Immature natural killer cell (primary cell): Measurements from ENCODE around the gene ZNF689. TPM values are rescaled to one million over a fixed set of nuclear protein-coding genes. Genes with fewer than 3 reads are reported as not detected.
A peak's percentile ranks its signal among the peaks of the same experiment; 100 is the strongest.
"Not testable (repeated sequence)": the region's sequence is repeated elsewhere in the genome, so short reads cannot be mapped to it uniquely, and the experiment has no call there.

ENCODE experiments used
- DNase-seq, 3 donors: peaks; one replicate each; pipeline ENCODE4 v3.0.0; 2022; ENCODE audit warnings: mixed read lengths in 1 of 3
- H3K27ac Mint-ChIP-seq, 6 donors: one replicate each; pipeline ENCODE4 v1.8.0; 2020; ENCODE audit warnings: mixed read lengths in 6 of 6, mild to moderate bottlenecking in 5 of 6, inconsistent platforms in 4 of 6, moderate library complexity in 3 of 6
- H3K27me3 Mint-ChIP-seq, 3 donors: one replicate each; pipeline ENCODE4 v1.8.0; 2020 to 2021; ENCODE audit warnings: low read depth in 3 of 3, mild to moderate bottlenecking in 3 of 3, mixed read lengths in 3 of 3, moderate library complexity in 3 of 3, inconsistent platforms in 1 of 3
- H3K36me3 Mint-ChIP-seq, 3 donors: one replicate each; pipeline ENCODE4 v1.8.0; 2020; ENCODE audit warnings: mixed read lengths in 3 of 3, inconsistent platforms in 2 of 3, mild to moderate bottlenecking in 2 of 3
- H3K4me1 Mint-ChIP-seq, 2 donors: one replicate each; pipeline ENCODE4 v1.8.0; 2020; ENCODE audit warnings: inconsistent platforms in 2 of 2, mild to moderate bottlenecking in 2 of 2, mixed read lengths in 2 of 2, moderate library complexity in 1 of 2
- H3K4me3 Mint-ChIP-seq, 5 donors: one replicate each; pipeline ENCODE4 v1.8.0; 2020; ENCODE audit warnings: mild to moderate bottlenecking in 5 of 5, mixed read lengths in 5 of 5, inconsistent platforms in 3 of 5, moderate library complexity in 3 of 5
- H3K9me3 Mint-ChIP-seq, 6 donors: one replicate each; pipeline ENCODE4 v1.8.0; 2020; ENCODE audit warnings: mild to moderate bottlenecking in 6 of 6, mixed read lengths in 6 of 6, inconsistent platforms in 4 of 6, moderate library complexity in 3 of 6
- polyA plus RNA-seq, 3 donors: library from polyadenylated mRNA; unstranded; fragments of 300-500 nt; fragmentation: Illumina TruSeq; gene quantifications; one replicate each; pipeline ENCODE4 v1.2.3, GENCODE V29; 2021

The ZNF689 gene
- polyA plus RNA-seq, 3 donors from 2014 or later, result 7.5 to 14.7 (median 8.4) TPM

DNA sequence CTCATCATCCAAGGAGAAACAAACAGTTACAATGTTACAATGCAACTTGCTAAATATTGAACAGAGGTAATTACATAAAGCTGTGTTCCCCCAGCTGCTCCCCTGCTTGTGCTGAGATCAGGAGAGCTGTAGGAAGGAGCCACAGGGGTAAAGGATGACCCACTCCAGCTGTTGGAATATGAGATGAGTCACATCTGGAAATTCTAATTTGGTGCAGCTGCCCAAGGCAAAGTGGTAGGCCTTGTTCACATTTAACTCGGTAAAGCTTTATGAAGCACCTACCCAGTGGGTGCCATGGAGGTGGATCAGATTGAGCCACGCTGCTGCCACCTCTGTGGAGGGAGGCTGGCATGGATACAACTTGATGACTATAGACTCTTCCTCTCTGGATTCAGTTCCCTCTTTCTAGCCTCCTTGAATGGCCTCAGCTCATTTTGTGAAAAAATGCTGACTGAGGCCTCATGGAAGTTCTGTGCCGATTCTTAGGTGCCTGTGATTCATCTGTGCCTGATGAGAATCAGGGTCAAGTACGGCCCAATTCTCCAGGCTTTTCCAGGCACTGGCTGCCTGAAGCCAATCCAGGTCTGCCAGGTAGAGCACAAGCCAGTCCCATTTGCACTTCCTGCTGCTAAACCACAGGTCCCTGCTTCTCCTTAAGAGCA is 7.4 kb downstream of the ZNF689 start:
- peaks cover 12 to 24% (median 21%) of the 10 kb centered on the region in 3 donors for H3K36me3 Mint-ChIP-seq
- no peak for DNase-seq
- no peak overlapping the region for H3K4me3 Mint-ChIP-seq
- peak overlapping the region in 1 of 6 donors; percentile 40 for H3K27ac Mint-ChIP-seq
- peaks cover 0 to 1% (median 0%) of the 10 kb centered on the region in 3 donors for H3K27me3 Mint-ChIP-seq
- H3K9me3 Mint-ChIP-seq, result no peaks in the 10 kb centered on the region
- peaks cover 0 to 2% of the 10 kb centered on the region in 2 donors for H3K4me1 Mint-ChIP-seq

DNA sequence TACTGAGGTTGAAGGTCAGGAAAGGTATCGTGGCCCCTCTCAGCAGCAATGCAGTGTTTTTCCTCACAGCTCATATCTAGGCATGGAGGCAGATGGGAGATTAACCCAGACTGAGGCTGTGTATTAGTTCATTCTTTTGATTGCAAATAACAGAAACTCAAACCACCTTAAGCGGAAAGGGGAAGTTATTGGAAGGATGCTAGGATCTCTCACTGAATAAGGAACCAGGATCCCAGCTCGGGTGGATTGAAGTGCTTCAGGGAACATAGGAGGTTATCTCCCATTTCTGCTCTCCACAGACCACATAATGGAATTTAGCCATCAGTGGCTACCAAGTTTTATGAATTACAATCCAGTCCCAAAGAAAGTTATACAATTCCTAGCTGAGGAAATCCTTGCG is 8.2 kb downstream of the ZNF689 start:
- peaks cover 0 to 2% of the 10 kb centered on the region in 2 donors for H3K4me1 Mint-ChIP-seq
- DNase-seq, result no peak
- no peak overlapping the region for H3K4me3 Mint-ChIP-seq
- H3K9me3 Mint-ChIP-seq, result no peaks in the 10 kb centered on the region
- H3K27me3 Mint-ChIP-seq, result peaks cover 0 to 3% (median 0%) of the 10 kb centered on the region in 3 donors
- peaks cover 12 to 24% (median 21%) of the 10 kb centered on the region in 3 donors for H3K36me3 Mint-ChIP-seq
- H3K27ac Mint-ChIP-seq, result peak overlapping the region in 1 of 6 donors; percentile 26

DNA sequence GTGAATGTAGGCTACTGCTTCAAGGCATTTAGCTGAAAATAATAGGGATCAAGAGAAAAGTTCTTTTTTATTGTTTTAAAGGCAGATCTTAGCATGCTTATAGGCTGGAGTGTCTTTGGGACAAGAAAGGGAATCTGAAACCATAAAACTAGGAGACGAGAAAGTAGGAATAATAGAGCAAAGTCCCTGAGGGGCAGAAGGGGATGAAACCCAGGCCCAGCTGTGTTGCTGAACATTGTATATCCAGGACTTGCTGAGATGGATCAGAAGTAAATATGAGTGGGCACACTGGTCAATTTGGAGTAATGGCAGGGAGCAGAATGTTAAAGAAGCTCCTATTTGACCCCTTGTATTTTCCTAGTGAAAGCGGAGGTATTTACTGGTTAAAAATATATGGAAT is 9.3 kb downstream of the ZNF689 start:
- Mint-ChIP-seq H3K4me1 (peaks cover 0 to 2% of the 10 kb centered on the region in 2 donors), H3K4me3 (no peak overlapping the region)
- DNase-seq, result no peak

DNA sequence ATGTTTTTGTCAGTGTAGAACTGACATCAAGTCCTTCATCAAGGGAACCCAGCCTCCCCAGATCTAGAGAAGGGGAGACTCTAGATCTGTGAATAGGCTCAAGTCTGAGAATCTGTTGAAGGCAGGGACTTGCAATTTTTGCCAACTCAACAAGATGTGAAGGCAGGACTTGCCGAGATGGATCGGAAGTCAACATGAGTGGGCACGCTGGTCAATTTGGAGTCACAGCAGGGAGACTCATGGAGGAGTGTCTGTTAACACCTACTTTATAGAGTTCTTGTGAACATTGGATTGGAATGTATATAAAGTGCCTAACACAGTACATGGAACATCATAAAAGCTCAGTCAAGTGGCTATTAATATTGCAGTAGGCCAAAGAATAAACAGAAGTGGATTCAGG is 10.0 kb downstream of the ZNF689 start:
- DNase-seq, result no peak
- Mint-ChIP-seq H3K27ac (no peak overlapping the region), H3K4me3 (no peak overlapping the region), H3K27me3 (peaks cover 0 to 3% (median 0%) of the 10 kb centered on the region in 3 donors), H3K4me1 (peaks cover 0 to 2% of the 10 kb centered on the region in 2 donors), H3K36me3 (peaks cover 5 to 16% (median 14%) of the 10 kb centered on the region in 3 donors), H3K9me3 (no peaks in the 10 kb centered on the region)

More for the DNA sequence above, 9.3 kb downstream of the ZNF689 start:
- peaks cover 8 to 18% (median 17%) of the 10 kb centered on the region in 3 donors for H3K36me3 Mint-ChIP-seq
- H3K27me3 Mint-ChIP-seq, result peaks cover 0 to 3% (median 0%) of the 10 kb centered on the region in 3 donors
- H3K27ac Mint-ChIP-seq, result peak overlapping the region in 1 of 6 donors; percentile 37
- no peaks in the 10 kb centered on the region for H3K9me3 Mint-ChIP-seq

DNA sequence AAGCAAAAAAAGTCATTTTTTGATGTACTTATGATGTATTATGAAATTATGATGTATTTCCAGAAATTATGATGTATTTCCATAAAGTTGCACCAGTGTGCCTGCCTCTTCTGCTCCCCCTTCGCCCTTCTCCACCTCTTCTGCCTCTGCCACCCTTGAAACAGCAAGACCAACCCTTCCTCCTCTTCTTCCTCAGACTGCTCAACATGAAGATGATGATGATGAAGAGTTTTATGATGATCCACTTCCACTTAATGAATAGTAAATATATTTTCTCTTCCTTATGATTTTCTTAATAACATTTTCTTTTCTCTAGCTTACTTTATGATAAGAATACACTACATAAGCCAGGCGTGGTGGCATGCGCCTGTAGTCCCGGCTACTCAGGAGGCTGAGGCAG is 17.3 kb downstream of the ZNF689 start:
- Mint-ChIP-seq H3K4me1 (peaks cover 0 to 2% of the 10 kb centered on the region in 2 donors), H3K27ac (peak overlapping the region in 1 of 6 donors; percentile 79), H3K9me3 (no peaks in the 10 kb centered on the region), H3K36me3 (peaks cover 0 to 7% (median 0%) of the 10 kb centered on the region in 3 donors), H3K27me3 (peaks cover 0 to 4% (median 0%) of the 10 kb centered on the region in 3 donors), H3K4me3 (no peak overlapping the region)
- no peak for DNase-seq

DNA sequence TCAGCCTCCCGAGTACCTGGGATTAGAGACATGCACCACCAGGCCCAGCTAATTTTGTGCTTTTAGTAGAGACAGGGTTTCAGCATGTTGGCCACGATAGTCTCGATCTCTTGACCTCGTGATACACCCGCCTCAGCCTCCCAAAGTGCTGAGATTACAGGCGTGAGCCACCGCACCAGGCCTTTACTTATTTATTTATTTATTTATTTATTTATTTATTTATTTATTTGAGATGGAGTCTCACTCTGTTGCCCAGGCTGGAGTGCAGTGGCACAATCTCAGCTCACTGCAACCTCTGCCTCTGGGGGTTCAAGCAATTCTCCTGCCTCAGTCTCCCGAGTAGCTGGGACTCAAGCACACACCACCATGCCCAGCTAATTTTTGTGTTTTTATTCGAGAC is 19.3 kb downstream of the ZNF689 start:
- not testable (repeated sequence) for DNase-seq, H3K9me3 Mint-ChIP-seq, H3K4me3 Mint-ChIP-seq, H3K27ac Mint-ChIP-seq, H3K27me3 Mint-ChIP-seq, H3K36me3 Mint-ChIP-seq
- H3K4me1 Mint-ChIP-seq, result peaks cover 7 to 12% of the 10 kb centered on the region in 2 donors

DNA sequence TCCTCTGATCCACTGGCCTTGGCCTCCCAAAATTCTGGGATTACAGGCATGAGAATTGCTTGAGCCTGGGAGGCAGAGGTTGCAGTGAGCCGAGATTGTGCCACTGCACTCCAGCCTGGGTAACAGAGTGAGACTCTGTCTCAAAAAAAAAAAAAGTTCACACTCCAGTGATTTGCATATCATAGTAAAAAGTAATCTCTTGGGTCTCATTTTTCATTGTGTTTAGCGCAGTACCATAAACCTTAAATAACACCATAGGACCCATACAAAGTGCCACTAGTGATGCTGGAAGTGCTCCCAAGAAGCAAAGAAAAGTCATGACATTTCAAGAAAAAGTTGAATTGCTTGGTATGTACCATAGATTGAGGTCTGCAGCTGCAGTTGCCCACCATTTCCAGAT is 20.6 kb downstream of the ZNF689 start:
- H3K27ac Mint-ChIP-seq, H3K9me3 Mint-ChIP-seq, DNase-seq, H3K4me3 Mint-ChIP-seq, H3K36me3 Mint-ChIP-seq, H3K27me3 Mint-ChIP-seq: not testable (repeated sequence)
- H3K4me1 Mint-ChIP-seq, result peaks cover 17 to 23% of the 10 kb centered on the region in 2 donors

DNA sequence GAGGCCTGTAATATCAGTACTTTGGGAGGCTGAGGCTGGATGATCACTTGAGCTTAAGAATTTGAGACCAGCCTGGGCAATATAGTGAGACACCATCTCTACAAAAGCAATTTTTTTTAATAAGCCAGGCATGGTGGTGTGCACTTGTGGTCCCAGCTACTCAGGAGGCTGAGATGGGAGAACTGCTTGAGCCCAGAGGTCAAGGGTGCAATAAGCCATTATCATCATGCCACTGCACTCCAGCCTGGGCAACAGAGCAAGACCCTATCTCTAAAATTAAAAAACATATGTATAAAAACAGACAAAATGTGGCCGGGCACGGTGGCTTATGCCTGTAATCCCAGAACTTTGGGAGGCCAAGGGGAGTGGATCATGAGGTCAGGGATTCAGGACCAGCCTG is 21.5 kb downstream of the ZNF689 start:
- Mint-ChIP-seq H3K27me3 (peaks cover 0 to 6% (median 4%) of the 10 kb centered on the region in 3 donors), H3K9me3 (no peaks in the 10 kb centered on the region), H3K4me1 (peaks cover 19 to 27% of the 10 kb centered on the region in 2 donors), H3K4me3 (no peak overlapping the region), H3K36me3 (peaks cover 0 to 4% (median 0%) of the 10 kb centered on the region in 3 donors), H3K27ac (no peak overlapping the region)
- DNase-seq, result no peak

DNA sequence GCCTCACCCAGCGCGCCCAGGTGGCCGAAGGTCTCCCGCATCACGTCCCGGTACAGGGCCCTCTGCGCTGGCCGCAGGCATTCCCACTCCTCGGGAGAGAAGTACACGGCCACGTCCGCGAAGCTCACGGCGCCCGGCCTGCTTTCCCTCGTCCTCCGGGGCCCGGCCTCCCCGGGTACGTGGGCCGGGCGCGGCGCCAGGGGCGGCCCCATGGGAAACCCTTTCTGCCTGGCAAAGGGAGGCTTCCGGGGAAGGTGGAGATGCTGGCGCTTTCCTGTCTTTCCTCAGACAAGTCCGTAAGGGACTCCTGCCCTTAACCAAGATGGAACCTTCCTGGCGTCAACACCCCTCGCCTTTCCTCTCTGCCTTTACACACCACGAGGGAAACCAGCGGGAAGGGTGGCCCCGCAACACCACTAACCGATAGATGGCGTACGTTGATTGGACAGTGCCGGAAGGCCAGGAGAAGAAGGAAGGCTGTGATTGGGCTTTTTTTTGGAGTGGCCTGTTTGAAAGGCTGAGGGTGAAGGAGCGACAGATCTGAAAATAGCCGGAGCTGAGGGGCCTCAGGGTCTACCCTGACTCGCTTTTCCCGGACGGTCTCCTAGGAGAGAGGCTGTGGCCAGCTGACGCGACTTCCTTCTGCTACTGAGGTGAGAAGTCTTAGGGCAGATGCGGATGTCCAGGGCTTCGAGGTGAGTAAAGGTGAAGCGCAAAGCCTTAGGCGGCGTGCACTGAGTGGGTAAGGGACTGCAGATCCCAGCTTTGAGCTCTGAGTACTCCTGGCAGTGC is 24.6 kb downstream of the ZNF689 start, which contains the start of gene ZNF785:
ZNF785 (minus strand) TSS at position 298 of the 792 bp plus-strand sequence; CDS start at position 212, 86 bp downstream.
- DNase-seq, result peak; percentile 94 to 95 (median 95)
- H3K27me3 Mint-ChIP-seq, result peaks cover 0 to 6% (median 4%) of the 10 kb centered on the region in 3 donors
- no peaks in the 10 kb centered on the region for H3K9me3 Mint-ChIP-seq
- H3K4me1 Mint-ChIP-seq, result peaks cover 19 to 27% of the 10 kb centered on the region in 2 donors
- H3K27ac Mint-ChIP-seq, result peak within 1 kb of the TSS; percentile 83 to 94 (median 88)
- peak within 1 kb of the TSS; percentile 84 to 96 (median 85) for H3K4me3 Mint-ChIP-seq
- peaks cover 0 to 4% (median 3%) of the 10 kb centered on the region in 3 donors for H3K36me3 Mint-ChIP-seq

DNA sequence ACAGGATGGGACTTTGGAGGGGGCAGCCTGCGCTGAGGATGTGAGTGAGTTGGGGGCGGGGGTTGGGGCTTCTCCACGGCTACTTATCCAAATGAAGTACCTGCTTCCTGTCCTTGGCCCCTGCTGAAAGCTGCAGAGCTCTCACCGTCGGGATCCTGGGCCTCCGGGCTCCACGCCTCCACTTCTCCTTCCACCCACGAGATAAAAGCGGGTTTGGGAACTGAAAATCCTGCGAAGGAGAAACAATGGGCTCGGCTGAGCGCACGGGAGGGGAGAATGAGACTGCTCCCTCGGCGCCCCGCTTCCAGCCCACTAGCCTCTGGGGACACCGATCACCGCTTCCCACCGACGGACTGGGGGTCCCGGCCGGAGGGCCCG is 25.2 kb downstream of the ZNF689 start:
- no peak for DNase-seq
- Mint-ChIP-seq H3K36me3 (peaks cover 0 to 4% (median 3%) of the 10 kb centered on the region in 3 donors), H3K27ac (peak overlapping the region; percentile 30 to 83 (median 73)), H3K4me3 (peak overlapping the region; percentile 84 to 96 (median 85)), H3K4me1 (peaks cover 19 to 27% of the 10 kb centered on the region in 2 donors), H3K27me3 (peaks cover 0 to 6% (median 4%) of the 10 kb centered on the region in 3 donors), H3K9me3 (no peaks in the 10 kb centered on the region)

DNA sequence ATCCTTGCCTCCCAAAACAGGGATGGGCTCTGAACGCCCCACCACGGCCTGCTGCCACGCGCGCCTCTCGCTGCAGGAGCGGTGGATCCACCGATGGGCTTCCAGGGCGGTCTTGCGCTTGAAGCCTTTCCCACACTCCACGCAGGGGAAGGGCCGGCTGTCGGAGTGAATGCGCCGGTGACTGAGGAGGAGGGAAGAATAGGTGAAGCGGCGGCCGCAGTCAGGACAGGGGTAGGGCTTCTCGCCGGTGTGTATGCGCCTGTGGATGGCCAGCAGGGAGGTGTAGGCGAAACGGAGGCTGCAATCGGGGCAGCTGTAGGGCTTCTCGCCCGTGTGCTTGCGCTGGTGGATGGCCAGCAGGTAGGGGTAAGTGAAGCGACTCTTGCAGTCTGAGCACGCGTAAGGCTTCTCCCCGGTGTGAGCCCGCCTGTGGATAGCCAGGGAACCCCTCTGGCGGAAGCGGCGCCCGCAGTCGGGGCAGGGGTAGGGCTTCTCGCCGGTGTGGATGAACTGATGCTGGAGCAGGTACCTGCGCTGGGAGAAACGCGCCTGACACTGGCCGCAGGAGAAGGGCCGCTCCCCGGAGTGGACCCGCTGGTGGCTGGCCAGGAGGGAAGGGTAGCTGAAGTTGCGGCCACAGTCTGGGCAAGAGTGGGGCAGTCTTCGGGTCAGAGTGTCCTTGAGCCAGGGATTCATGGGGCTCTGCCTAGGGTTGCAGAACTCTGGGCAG is 27.4 kb downstream of the ZNF689 start:
- Mint-ChIP-seq H3K27me3 (peaks cover 0 to 4% (median 4%) of the 10 kb centered on the region in 3 donors), H3K36me3 (peaks cover 3 to 4% (median 3%) of the 10 kb centered on the region in 3 donors), H3K9me3 (no peaks in the 10 kb centered on the region), H3K4me3 (no peak overlapping the region), H3K4me1 (peaks cover 19 to 24% of the 10 kb centered on the region in 2 donors), H3K27ac (no peak overlapping the region)
- no peak for DNase-seq

DNA sequence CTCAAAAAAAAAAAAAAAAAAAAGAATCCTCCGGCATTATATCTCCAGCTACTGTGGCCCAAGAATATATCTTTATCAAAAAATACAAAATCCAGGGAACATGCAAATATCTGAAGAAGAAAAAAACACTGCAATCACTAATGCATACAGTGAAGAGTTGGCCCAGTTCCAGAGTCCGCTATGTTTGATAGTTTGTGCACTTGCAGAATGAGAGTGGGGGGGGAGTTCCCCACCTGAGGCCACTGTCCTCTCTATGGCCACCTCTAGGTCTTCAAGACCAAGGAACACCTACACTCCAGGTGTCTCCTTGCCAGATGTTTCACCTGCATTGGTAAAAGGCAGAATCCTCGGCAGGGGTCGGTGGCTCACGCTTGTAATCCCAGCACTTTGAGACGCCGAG is 28.7 kb downstream of the ZNF689 start:
- no peaks in the 10 kb centered on the region for H3K9me3 Mint-ChIP-seq
- peaks cover 16 to 21% of the 10 kb centered on the region in 2 donors for H3K4me1 Mint-ChIP-seq
- H3K36me3 Mint-ChIP-seq, result peaks cover 3 to 4% (median 3%) of the 10 kb centered on the region in 3 donors
- H3K27me3 Mint-ChIP-seq, result peaks cover 0 to 4% (median 4%) of the 10 kb centered on the region in 3 donors
- H3K4me3 Mint-ChIP-seq, result no peak overlapping the region
- DNase-seq, result no peak
- no peak overlapping the region for H3K27ac Mint-ChIP-seq

DNA sequence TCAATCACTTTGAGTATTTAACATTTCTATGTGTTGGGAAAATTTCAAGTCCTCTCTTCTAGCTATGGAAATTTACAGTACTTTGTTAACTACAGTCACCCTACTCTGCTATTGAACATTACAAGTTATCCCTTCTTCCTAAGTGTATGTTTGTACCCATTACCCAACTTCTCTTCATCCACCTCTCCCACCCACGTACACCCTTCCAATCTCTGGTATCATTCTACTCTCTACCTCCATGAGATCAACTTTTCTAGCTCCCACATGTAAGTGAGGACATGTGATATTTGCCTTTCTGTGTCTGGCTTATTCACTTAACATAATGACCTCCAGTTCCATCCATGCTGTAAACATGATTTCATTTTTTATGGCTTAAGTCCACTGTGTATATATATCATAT is 35.5 kb downstream of the ZNF689 start:
- peak overlapping the region in 1 of 5 donors; percentile 24 for H3K4me3 Mint-ChIP-seq

More for the DNA sequence above, 35.5 kb downstream of the ZNF689 start:
- Mint-ChIP-seq H3K27ac (no peak overlapping the region), H3K4me1 (peaks cover 21 to 28% of the 10 kb centered on the region in 2 donors), H3K9me3 (no peaks in the 10 kb centered on the region), H3K27me3 (peaks cover 0 to 7% (median 0%) of the 10 kb centered on the region in 3 donors), H3K36me3 (peaks cover 0 to 3% (median 0%) of the 10 kb centered on the region in 3 donors)
- no peak for DNase-seq
